LNCAP (cell line): ENCODE measurements around the gene STYXL2.

Experiments used
- TF ChIP-seq, protein P1 (sequence below): fragments of 450-650 bp; IDR thresholded peaks from 2 replicates; pipeline ENCODE4 v1.5.1; 2017; ENCODE audit warnings: mild to moderate bottlenecking

STYXL2 gene

GRCh38 chr1:167093846-167094516, at the start of gene STYXL2:
TSS of gene STYXL2 (plus strand) at chr1:167094075. CDS start at chr1:167094850, 775 bp downstream.
- TF ChIP-seq, protein P1, sequence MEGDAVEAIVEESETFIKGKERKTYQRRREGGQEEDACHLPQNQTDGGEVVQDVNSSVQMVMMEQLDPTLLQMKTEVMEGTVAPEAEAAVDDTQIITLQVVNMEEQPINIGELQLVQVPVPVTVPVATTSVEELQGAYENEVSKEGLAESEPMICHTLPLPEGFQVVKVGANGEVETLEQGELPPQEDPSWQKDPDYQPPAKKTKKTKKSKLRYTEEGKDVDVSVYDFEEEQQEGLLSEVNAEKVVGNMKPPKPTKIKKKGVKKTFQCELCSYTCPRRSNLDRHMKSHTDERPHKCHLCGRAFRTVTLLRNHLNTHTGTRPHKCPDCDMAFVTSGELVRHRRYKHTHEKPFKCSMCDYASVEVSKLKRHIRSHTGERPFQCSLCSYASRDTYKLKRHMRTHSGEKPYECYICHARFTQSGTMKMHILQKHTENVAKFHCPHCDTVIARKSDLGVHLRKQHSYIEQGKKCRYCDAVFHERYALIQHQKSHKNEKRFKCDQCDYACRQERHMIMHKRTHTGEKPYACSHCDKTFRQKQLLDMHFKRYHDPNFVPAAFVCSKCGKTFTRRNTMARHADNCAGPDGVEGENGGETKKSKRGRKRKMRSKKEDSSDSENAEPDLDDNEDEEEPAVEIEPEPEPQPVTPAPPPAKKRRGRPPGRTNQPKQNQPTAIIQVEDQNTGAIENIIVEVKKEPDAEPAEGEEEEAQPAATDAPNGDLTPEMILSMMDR: no peak

GRCh38 chr1:167051907-167052306, 42.0 kb upstream of the STYXL2 start:
- TF ChIP-seq, protein P1: no peak

- TF ChIP-seq, protein P1: peak; percentile 39
Measured at GRCh38 chr1:167052389-167052788, 41.5 kb upstream of the STYXL2 start.

DNA sequence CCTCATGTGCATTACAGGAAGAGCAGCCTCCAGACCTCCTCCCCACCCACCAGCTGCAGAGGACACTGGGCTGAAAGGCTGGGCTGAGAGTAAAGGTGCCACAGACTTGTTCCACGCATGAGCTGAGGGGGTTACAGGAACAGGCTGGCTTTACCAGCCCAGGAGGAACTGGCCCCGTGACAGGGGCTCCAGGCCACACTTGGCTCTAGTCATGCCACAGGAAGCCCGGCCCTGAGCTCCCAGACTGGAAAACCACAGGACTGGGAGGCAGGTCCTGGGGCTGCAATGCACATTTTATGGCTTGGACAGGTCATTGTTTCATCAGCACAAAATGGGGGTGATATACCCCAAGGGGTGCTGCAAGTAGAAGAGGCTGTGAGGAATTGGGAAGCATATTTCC, 39.3 kb upstream of the STYXL2 start:
- TF ChIP-seq, protein P1: no peak

GRCh38 chr1:167054946-167055630, 38.8 kb upstream of the STYXL2 start:
- TF ChIP-seq, protein P1: no peak

DNA sequence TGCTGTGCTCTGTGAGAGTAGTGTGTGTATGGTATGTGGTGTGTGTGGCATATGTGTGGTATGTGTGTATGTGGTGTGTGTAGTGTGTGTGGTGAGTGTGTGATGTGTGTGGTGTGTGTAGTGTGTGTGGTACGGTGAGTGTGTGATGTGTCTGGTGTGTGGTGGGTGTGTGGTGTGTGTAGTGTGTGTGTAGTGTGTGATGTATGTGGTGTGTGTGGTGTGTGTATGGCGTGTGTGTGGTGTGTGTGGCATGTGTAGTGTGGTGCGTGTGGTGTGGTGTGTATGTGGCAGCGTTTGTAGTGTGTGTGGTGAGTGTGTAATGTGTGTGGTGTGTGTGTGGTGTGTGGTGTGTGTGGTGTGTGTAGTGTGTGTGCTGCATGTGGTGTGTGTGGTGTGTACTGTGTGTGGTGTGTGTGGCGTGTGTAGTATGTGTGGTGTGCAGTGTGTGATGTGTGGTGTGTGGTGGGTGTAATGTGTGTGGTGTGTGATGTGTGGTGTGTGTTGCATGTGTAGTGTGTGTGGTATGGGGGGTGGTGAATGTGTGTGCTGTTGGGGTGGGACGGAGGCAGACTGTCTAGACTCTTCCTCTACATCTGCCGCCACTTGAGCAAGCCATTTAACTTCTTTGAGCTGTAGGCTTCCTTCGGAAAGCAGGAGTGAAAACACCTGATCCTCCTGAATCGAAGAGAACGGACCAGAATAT, 37.2 kb upstream of the STYXL2 start:
- TF ChIP-seq, protein P1: no peak

GRCh38 chr1:167057241-167057688, 36.6 kb upstream of the STYXL2 start:
- TF ChIP-seq, protein P1: peak; percentile 86
